GM19324 (cell line): ENCODE data around the gene GLRX.

Experiments
- ATAC-seq: cut with Tn5 transposase; IDR thresholded peaks from one replicate; pipeline ENCODE4 v1.9.1; 2021; ENCODE audit warnings: mild to moderate bottlenecking, moderate library complexity; ENCODE audit not compliant: unreplicated experiment, low FRiP score

The GLRX gene

GRCh38 chr5:95810305-95811125 lies 12.0 kb downstream of the GLRX start:
- ATAC-seq: no peak

DNA sequence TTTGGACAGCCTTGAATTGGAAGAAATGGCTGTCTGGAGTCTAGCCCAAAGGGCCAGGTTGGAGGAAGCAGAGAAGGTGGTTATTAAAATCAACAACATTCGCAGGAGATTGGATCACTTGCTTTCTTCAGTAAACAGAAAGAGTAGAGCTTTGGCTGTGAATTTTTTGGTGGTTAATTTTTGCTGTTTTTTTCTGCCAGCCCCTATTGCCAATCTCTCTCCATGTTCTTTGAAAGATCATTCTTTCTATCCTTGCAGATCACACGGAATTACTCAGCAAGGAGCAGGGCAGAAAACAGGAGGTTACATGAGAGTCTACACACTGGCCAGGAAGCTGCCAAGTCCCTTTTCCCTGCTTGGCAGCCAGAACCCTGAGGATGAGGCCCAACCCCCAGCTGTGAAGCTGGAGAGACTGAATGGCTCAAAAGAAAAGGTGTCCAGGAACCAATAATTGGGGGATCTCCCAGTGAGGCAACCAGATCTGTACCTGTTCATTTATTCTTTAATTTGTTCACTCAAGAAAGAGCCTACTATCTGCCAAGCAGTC lies 13.0 kb downstream of the GLRX start:
- ATAC-seq: no peak

- ATAC-seq: peak; percentile 99
These were observed 13.7 kb downstream of the GLRX start for GRCh38 chr5:95808686-95809413.

GRCh38 chr5:95808013-95808685 lies 14.4 kb downstream of the GLRX start:
- ATAC-seq: no peak

DNA sequence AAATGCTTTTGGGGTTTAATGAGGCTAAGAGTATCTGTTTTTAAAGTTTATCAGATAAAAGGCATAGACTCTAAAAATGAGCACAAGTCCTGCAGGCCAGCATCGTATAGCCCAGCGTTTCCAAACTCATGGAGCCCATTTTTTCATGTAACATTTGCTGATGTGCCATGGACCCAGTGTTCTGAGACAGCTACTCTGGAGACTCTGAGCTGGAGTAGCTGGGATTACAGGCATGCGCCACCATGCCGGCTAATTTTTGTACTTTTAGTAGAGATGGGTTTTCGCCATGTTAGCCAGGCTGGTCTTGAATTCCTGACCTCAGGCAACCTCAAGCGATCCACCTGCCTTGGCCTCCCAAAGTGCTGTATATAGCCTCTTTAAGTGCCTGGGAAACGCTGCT lies 15.8 kb downstream of the GLRX start:
- no peak for ATAC-seq

DNA sequence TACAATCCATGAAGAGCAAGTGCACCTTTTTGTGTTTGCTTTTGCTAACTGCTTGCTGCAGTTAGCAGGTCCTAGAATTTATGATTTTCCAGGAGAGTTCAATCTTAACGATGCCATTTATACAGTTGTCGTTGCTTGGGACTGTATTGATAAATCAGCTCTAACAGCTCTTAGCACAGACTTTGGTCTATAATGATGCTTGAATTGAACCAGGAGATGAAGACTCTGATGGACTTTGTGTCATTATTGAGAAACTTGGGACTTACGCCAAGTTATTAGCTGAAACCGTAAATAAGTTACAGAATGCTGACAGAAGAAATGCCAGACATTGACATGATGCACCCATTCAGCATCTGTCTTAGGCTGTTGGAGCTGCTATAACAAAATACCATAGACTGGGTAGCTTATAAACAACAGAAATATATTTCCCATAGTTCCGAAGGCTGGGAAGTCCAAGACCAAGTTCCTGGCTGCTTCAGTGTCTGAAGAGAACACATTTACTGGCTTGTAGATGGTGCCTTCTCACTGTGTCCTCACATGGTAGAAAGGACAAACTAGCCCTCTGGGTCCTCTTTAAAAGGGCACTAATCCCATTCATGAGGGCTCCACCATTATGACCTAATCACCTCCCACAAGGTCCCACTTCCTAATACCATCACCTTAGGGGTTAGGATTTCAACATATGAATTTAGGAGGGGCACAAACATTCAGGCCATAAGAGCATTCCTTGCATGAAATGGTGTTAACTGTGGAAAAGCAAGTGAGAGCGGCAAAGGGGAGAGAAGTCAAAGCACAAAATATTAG lies 17.6 kb downstream of the GLRX start:
- no peak for ATAC-seq

- no peak for ATAC-seq
These were observed 19.0 kb downstream of the GLRX start for GRCh38 chr5:95803271-95804148.

DNA sequence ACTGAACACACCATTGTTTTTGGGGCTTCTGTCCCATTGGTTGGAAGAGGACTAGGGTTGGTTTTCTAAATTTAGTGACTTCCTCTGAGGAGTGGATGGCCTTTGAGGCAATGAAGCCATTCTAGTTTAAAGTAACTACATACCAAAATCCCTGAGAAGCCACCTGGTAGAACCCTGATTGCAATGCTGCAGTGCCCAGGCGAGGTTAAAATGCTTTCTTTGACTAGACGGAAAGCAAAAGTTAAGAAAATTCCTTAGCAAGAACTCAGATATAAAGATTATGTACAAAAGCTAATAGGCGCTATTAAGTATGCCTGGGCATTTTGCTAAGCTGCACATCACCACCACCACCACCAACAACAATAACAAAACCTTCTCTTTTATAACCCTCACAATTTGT lies 20.6 kb downstream of the GLRX start:
- ATAC-seq: no peak

- no peak for ATAC-seq
These were observed 21.0 kb downstream of the GLRX start for GRCh38 chr5:95801532-95801931.

DNA sequence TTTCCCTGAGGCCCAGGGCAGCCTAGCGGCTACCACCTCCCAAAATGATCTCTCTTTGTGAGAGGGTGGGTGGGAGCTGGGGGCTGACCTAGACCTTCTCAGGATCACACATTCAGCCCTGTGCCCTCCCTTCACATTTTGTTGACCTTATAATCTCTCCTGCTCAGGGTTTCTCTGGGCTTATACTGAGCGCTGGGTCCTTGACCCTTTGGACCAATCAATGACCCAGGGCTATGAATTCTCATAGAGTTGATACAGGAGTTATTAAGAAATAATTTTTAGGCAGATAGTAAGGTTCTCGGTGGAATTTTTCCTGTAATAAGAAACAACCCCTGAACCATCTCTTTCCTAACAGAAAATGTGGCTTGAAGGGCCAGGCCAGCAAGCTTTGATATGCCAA lies 22.0 kb downstream of the GLRX start:
- ATAC-seq: no peak

- ATAC-seq: no peak
These were observed 23.2 kb downstream of the GLRX start for GRCh38 chr5:95799191-95799835.

DNA sequence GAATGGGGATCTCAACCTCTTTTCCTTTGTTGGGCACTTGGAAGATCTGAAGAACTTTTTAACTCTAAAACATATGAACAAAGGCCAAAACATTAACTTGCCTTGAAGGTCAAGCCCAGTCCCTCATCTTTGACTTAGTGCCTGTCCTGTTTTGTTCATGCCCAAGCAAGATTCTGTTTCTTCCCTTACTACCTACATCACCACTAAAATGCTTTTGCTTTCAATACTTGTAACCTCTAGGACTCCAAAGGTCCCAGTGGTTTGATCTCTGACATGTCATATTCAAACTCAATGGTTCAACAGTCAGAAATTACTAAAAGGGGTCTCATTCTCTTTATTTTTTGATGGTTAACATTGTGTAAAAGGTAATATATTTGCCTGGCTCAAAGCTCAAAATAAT lies 24.0 kb downstream of the GLRX start:
- no peak for ATAC-seq

- ATAC-seq: no peak
These were observed 24.5 kb downstream of the GLRX start for GRCh38 chr5:95798048-95798447.

GRCh38 chr5:95797301-95797700 lies 25.2 kb downstream of the GLRX start:
- no peak for ATAC-seq

DNA sequence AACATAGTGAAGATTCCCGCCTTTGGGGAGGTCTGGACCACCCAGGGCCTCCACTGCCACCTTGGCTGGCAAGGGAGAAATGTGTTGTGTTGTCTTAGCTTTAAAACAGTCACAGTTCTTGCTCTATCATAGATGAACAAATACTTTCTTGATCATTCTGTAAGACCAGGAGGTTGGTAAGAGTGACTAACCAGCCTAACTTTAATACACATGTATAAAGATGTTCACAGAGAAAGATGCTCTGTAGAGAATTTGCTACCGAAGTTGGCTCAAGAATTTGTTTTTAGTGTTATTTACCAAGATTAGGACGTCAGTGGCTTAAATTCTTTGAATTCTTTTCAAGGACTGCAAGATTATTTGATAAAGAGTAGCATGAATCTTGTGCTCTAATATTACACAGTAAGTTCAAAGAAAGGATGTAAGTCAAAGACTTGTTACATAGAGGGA lies 28.4 kb downstream of the GLRX start:
- ATAC-seq: no peak

GRCh38 chr5:95791751-95792150 lies 30.8 kb downstream of the GLRX start:
- ATAC-seq: no peak

- ATAC-seq: no peak
These were observed 34.0 kb downstream of the GLRX start for GRCh38 chr5:95788493-95788892.

DNA sequence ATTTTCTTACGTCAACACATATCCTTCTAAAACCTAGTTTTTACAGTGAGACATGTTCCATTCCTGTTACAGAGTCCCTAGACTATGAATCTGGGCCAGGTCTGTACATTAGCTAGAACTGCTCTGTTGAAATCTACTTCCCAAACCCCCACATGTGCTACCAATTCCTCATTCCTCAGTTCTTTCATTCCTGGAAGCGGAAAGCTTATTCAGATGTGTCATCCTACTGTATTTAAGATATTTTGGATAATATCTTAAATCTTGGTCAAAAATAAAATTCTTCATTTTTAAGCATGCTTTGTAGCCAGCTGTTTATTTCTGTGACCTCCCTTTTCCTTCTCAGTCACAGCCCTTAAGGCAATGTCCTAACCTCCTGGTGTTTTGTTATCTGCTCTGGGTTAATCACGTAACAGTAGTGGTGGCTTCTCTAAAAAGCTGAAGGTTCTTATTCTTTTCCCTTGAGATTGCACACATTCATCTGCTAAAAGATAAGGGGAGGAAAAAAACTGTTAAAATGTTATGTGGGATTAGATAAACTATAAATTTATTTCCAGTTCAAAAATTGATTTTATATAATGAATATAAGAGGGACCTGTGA lies 35.6 kb downstream of the GLRX start:
- ATAC-seq: no peak
